ENCODE results near the gene ITM2A.

ITM2A gene

DNA sequence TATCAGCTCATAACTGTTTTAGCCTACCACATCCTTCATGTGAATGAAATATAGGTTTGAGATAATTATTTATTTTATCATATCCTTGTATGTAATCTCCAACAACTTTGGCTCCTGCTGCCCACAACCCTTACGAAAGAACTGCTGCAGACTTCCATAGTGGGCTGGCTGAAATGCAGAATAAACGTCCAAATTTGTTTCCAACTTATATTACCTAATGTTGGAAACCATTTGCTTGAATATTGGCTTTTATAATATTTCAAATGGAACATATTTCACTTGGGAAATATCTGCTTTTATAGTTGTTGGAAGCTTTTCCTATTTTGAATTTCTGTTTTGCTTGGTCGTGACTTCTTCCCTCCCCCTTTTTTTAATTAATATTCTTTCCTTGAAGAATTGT, 45.0 kb upstream of the ITM2A start:
- 0 out of 2 replicates have a peak overlapping the region, but pooled peaks have one; percentile 81 for H2AFZ ChIP-seq (ENCODE audit: low read depth, low read length)
- H3K4me1 ChIP-seq (ENCODE audit: low read length), result 0 out of 2 replicates have a peak, but pooled peaks cover 2% of the 10 kb centered on the region
- H3K4me3 ChIP-seq (ENCODE audit: low read length), result no peak overlapping the region
- no peak overlapping the region for H3K4me2 ChIP-seq (ENCODE audit: low read length)
- no peaks in the 10 kb centered on the region for H4K20me1 ChIP-seq (ENCODE audit: insufficient read depth, low read length)
- H3K9ac ChIP-seq (ENCODE audit: low read length), result no peak overlapping the region
- no peaks in the 10 kb centered on the region for H3K9me3 ChIP-seq (ENCODE audit: insufficient read depth, low read length)
- no peaks in the 10 kb centered on the region for H3K79me2 ChIP-seq (ENCODE audit: low read length)
- no peaks in the 10 kb centered on the region for H3K27me3 ChIP-seq (ENCODE audit: low read depth, low read length)
- H3K36me3 ChIP-seq (replicated peaks; ENCODE audit: low read depth, low read length), result no peaks in the 10 kb centered on the region
- no peak overlapping the region for H3K27ac ChIP-seq (ENCODE audit: low read length)
- TF ChIP-seq, protein P1, sequence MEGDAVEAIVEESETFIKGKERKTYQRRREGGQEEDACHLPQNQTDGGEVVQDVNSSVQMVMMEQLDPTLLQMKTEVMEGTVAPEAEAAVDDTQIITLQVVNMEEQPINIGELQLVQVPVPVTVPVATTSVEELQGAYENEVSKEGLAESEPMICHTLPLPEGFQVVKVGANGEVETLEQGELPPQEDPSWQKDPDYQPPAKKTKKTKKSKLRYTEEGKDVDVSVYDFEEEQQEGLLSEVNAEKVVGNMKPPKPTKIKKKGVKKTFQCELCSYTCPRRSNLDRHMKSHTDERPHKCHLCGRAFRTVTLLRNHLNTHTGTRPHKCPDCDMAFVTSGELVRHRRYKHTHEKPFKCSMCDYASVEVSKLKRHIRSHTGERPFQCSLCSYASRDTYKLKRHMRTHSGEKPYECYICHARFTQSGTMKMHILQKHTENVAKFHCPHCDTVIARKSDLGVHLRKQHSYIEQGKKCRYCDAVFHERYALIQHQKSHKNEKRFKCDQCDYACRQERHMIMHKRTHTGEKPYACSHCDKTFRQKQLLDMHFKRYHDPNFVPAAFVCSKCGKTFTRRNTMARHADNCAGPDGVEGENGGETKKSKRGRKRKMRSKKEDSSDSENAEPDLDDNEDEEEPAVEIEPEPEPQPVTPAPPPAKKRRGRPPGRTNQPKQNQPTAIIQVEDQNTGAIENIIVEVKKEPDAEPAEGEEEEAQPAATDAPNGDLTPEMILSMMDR (IDR thresholded peaks at IDR 0.05; ENCODE audit: low read depth, low read length), result no peak
- no peak for TF ChIP-seq EZH2phosphoT487 (IDR thresholded peaks at IDR 0.05; ENCODE audit: low read depth)

GRCh38 chrX:79409657-79410056, 42.5 kb upstream of the ITM2A start:
- Histone ChIP-seq H3K9me3 (ENCODE audit: insufficient read depth, low read length) (no peaks in the 10 kb centered on the region), H3K9ac (ENCODE audit: low read length) (no peak overlapping the region), H3K27me3 (ENCODE audit: low read depth, low read length) (no peaks in the 10 kb centered on the region), H3K4me3 (ENCODE audit: low read length) (no peak overlapping the region), H2AFZ (ENCODE audit: low read depth, low read length) (no peak overlapping the region), H3K79me2 (ENCODE audit: low read length) (no peaks in the 10 kb centered on the region), H3K36me3 (replicated peaks; ENCODE audit: low read depth, low read length) (no peaks in the 10 kb centered on the region), H3K27ac (ENCODE audit: low read length) (no peak overlapping the region), H3K4me1 (ENCODE audit: low read length) (0 out of 2 replicates have a peak, but pooled peaks cover 2% of the 10 kb centered on the region), H4K20me1 (ENCODE audit: insufficient read depth, low read length) (no peaks in the 10 kb centered on the region), H3K4me2 (ENCODE audit: low read length) (no peak overlapping the region)
- TF ChIP-seq, protein P1 (IDR thresholded peaks at IDR 0.05; ENCODE audit: low read depth, low read length), result no peak
- no peak for TF ChIP-seq EZH2phosphoT487 (IDR thresholded peaks at IDR 0.05; ENCODE audit: low read depth)

DNA sequence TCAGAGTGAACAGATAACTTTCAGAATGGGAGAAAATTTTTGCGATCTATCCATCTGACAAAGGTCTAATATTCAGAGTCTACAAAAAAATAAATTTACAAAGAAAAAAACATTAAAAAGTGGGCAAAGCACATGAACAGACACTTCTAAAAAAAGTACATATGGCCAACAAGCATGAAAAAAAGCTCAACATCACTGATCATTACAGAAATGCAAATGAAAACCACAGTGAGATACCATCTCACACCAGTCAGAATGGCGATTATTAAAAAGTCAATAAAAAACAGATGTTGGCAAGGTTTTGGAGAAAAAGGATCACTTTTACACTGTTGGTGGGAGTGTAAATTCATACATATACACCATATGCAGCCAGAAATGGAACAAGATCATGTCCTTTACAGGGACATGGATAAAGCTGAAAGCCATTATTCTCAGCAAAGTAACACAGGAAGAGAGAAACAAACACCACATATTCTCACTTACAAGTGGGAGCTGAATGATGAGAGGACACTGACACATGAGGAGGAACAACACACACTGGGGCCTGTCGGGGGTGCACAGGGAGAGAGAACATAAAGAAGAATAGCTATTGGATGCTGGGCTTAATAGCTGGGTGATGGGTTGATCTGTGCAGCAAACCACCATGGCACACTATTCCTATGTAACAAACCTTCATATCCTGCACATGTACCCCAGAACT, 41.6 kb upstream of the ITM2A start:
- no peak for TF ChIP-seq EZH2phosphoT487 (IDR thresholded peaks at IDR 0.05; ENCODE audit: low read depth)
- TF ChIP-seq, protein P1 (IDR thresholded peaks at IDR 0.05; ENCODE audit: low read depth, low read length), result no peak
- no peak overlapping the region for H3K4me3 ChIP-seq (ENCODE audit: low read length)
- no peaks in the 10 kb centered on the region for H3K27me3 ChIP-seq (ENCODE audit: low read depth, low read length)
- H3K79me2 ChIP-seq (ENCODE audit: low read length), result no peaks in the 10 kb centered on the region
- no peak overlapping the region for H3K4me2 ChIP-seq (ENCODE audit: low read length)
- 0 out of 2 replicates have a peak, but pooled peaks cover 2% of the 10 kb centered on the region for H3K4me1 ChIP-seq (ENCODE audit: low read length)
- no peak overlapping the region for H3K27ac ChIP-seq (ENCODE audit: low read length)
- H3K36me3 ChIP-seq (replicated peaks; ENCODE audit: low read depth, low read length), result no peaks in the 10 kb centered on the region
- no peaks in the 10 kb centered on the region for H3K9me3 ChIP-seq (ENCODE audit: insufficient read depth, low read length)
- no peak overlapping the region for H3K9ac ChIP-seq (ENCODE audit: low read length)
- H4K20me1 ChIP-seq (ENCODE audit: insufficient read depth, low read length), result no peaks in the 10 kb centered on the region
- H2AFZ ChIP-seq (ENCODE audit: low read depth, low read length), result no peak overlapping the region

DNA sequence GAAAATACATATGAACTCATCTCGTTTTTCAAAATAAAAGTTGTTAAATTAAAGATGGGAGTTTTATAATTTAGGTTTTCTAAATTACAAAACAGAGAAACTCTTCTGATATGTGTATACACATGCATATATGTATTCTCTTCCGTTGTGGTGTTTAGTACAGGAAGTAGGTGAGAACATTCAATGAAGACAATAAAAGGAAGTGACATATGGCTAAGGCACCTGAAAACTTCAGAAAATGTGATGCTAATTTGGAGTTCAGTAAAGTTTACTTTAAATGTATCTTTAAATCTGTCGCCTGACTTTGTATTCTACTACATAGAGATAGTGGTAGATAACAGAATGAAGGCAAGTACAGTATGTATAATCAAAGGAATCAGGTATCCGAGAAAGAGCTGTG, 33.5 kb upstream of the ITM2A start:
- H3K27ac ChIP-seq (ENCODE audit: low read length), result no peak overlapping the region
- no peak overlapping the region for H3K4me2 ChIP-seq (ENCODE audit: low read length)
- no peak overlapping the region for H3K4me3 ChIP-seq (ENCODE audit: low read length)
- TF ChIP-seq EZH2phosphoT487 (IDR thresholded peaks at IDR 0.05; ENCODE audit: low read depth), result no peak
- TF ChIP-seq, protein P1 (IDR thresholded peaks at IDR 0.05; ENCODE audit: low read depth, low read length), result no peak
- no peak overlapping the region for H2AFZ ChIP-seq (ENCODE audit: low read depth, low read length)
- H3K9ac ChIP-seq (ENCODE audit: low read length), result no peak overlapping the region
- no peaks in the 10 kb centered on the region for H3K36me3 ChIP-seq (replicated peaks; ENCODE audit: low read depth, low read length)
- no peaks in the 10 kb centered on the region for H4K20me1 ChIP-seq (ENCODE audit: insufficient read depth, low read length)
- no peaks in the 10 kb centered on the region for H3K9me3 ChIP-seq (ENCODE audit: insufficient read depth, low read length)
- H3K79me2 ChIP-seq (ENCODE audit: low read length), result no peaks in the 10 kb centered on the region
- no peaks in the 10 kb centered on the region for H3K4me1 ChIP-seq (ENCODE audit: low read length)
- H3K27me3 ChIP-seq (ENCODE audit: low read depth, low read length), result no peaks in the 10 kb centered on the region
